ENCODE results near the gene CACNA1E. TPM values are rescaled to one million over a fixed set of nuclear protein-coding genes. Genes with fewer than 3 reads are reported as not detected.
"Not testable (repeated sequence)": the region's sequence is repeated elsewhere in the genome, so short reads cannot be mapped to it uniquely, and the experiment has no call there.

The CACNA1E gene
- total and polyA plus RNA-seq, 2 donors = 0.01 to 0.79 TPM

GRCh38 chr1:181514298-181515290 is 31.3 kb downstream of the CACNA1E start:
- no peak overlapping the region for H3K4me3 ChIP-seq (ENCODE audit: low read depth, low read length)
- no peak for DNase-seq (ENCODE audit: extremely low spot score)
- WGBS = 84% methylated on average over 4 of the region's 4 CpGs
- H3K4me1 ChIP-seq (ENCODE audit: insufficient read depth) = no peaks in the 10 kb centered on the region
- no peak overlapping the region for H3K27ac ChIP-seq (ENCODE audit: low read depth)
- H3K36me3 ChIP-seq (ENCODE audit: insufficient read depth) = no peaks in the 10 kb centered on the region

- Histone ChIP-seq H3K4me3 (ENCODE audit: low read depth, low read length) (no peak overlapping the region), H3K27ac (ENCODE audit: low read depth) (no peak overlapping the region), H3K36me3 (ENCODE audit: insufficient read depth) (no peaks in the 10 kb centered on the region), H3K4me1 (ENCODE audit: insufficient read depth) (no peaks in the 10 kb centered on the region)
- WGBS = 94% methylated on average over 4 of the region's 4 CpGs
- no peak for DNase-seq (ENCODE audit: extremely low spot score)
Measured at GRCh38 chr1:181516706-181517105, 33.4 kb downstream of the CACNA1E start.

DNA sequence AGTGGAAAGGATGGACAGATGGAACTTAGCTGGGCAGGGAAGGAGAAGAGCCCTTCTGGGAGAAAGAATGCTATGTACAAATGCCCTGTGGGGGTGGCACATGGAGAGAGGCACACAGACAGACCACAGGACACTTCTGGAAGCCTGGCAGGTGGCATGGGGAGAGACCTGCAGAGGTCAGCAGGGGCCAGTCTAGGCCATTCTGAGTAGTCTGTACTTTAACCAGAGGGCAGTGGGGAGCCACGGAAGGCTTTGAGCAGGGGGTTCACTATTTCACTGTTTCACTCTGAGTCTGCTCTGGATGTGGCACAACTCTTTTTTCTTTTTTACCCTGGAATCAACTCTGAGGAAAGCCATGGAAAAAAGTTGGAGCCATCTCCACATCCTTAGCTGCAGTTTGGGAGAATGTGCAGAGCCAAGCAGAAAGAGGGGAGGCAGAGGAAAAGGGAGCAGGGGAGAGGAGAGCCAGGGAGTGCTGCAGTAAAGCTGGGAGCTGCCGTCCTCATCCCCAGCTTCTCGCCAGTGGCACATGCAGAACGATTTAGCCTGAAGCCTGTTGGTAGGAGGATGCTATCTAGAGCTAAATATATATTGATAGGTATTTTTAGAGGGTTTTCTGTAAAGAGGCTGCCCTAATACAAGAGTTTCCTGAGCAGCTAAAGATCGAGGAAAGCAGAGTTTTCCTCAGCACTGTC is 34.0 kb downstream of the CACNA1E start:
- no peak for DNase-seq (ENCODE audit: extremely low spot score)
- WGBS = 52% methylated on average over 5 of the region's 5 CpGs
- H3K36me3 ChIP-seq (ENCODE audit: insufficient read depth) = no peaks in the 10 kb centered on the region
- H3K4me3 ChIP-seq (ENCODE audit: low read depth, low read length) = no peak overlapping the region
- H3K27ac ChIP-seq (ENCODE audit: low read depth) = no peak overlapping the region
- H3K4me1 ChIP-seq (ENCODE audit: insufficient read depth) = no peaks in the 10 kb centered on the region

- 59% methylated on average over 2 of the region's 2 CpGs for WGBS
- DNase-seq (ENCODE audit: extremely low spot score) = no peak
- no peak overlapping the region for H3K4me3 ChIP-seq (ENCODE audit: low read depth, low read length)
- H3K36me3 ChIP-seq (ENCODE audit: insufficient read depth) = no peaks in the 10 kb centered on the region
- no peak overlapping the region for H3K27ac ChIP-seq (ENCODE audit: low read depth)
- H3K4me1 ChIP-seq (ENCODE audit: insufficient read depth) = no peaks in the 10 kb centered on the region
Measured at GRCh38 chr1:181518152-181518551, 34.8 kb downstream of the CACNA1E start.

DNA sequence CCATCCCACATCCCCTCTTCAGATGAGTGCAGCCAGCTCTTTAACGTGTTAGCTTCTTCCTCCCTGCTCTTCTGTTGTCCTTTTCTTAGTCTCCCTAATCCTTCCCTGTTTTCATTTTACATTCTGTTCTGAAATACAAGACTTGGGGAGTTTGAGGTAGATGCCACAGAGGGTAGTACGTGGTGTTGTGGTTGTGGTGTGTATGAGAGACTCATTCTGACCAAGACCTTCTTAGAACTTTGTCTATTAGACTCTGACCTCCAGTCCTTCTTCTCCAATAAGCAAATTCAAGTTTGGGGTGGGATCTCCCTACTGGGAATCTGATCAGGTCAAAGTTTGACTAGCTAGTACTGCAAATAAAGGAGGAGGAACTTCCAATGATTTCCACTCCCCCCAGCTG is 39.5 kb downstream of the CACNA1E start:
- Histone ChIP-seq H3K4me3 (ENCODE audit: low read depth, low read length) (no peak overlapping the region), H3K36me3 (ENCODE audit: insufficient read depth) (no peaks in the 10 kb centered on the region), H3K27ac (ENCODE audit: low read depth) (no peak overlapping the region), H3K4me1 (ENCODE audit: insufficient read depth) (no peaks in the 10 kb centered on the region)
- DNase-seq (ENCODE audit: extremely low spot score) = no peak
- 59% methylated on average over 2 of the region's 2 CpGs for WGBS

GRCh38 chr1:181525104-181525721 is 41.9 kb downstream of the CACNA1E start:
- Histone ChIP-seq H3K4me3 (ENCODE audit: low read depth, low read length) (no peak overlapping the region), H3K4me1 (ENCODE audit: insufficient read depth) (no peaks in the 10 kb centered on the region), H3K27ac (ENCODE audit: low read depth) (no peak overlapping the region), H3K36me3 (ENCODE audit: insufficient read depth) (no peaks in the 10 kb centered on the region)
- no peak for DNase-seq (ENCODE audit: extremely low spot score)
- WGBS = 93% methylated on average over 1 of the region's 1 CpG

DNA sequence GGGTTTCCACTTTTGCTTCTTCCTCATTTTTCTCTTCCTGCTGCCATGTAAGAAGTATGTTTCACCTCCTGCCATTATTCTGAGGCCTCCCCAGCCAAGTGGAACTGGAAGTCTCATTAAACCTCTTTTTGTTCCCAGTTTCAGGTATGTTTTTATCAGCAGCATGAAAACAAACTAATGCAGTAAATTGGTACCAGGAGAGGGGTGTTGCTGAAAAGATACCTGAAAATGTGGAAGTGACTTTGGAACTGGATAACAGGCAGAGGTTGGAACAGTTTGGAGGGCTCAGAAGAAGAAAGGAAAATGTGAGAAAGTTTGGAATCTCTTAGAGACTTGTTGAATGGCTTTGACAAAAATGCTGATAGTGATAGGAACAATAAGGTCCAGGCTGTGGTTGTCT is 44.9 kb downstream of the CACNA1E start:
- not testable (repeated sequence) for H3K4me3 ChIP-seq (ENCODE audit: low read depth, low read length); DNase-seq (ENCODE audit: extremely low spot score); H3K36me3 ChIP-seq (ENCODE audit: insufficient read depth)

GRCh38 chr1:181531441-181531840 is 48.1 kb downstream of the CACNA1E start:
- Histone ChIP-seq H3K27ac (ENCODE audit: low read depth) (no peak overlapping the region), H3K36me3 (ENCODE audit: insufficient read depth) (no peaks in the 10 kb centered on the region), H3K4me3 (ENCODE audit: low read depth, low read length) (no peak overlapping the region), H3K4me1 (ENCODE audit: insufficient read depth) (no peaks in the 10 kb centered on the region)
- DNase-seq (ENCODE audit: extremely low spot score) = no peak
- WGBS = 94% methylated on average over 5 of the region's 5 CpGs

More for the DNA sequence above, 44.9 kb downstream of the CACNA1E start:
- H3K4me1 ChIP-seq (ENCODE audit: insufficient read depth); H3K27ac ChIP-seq (ENCODE audit: low read depth): not testable (repeated sequence)

DNA sequence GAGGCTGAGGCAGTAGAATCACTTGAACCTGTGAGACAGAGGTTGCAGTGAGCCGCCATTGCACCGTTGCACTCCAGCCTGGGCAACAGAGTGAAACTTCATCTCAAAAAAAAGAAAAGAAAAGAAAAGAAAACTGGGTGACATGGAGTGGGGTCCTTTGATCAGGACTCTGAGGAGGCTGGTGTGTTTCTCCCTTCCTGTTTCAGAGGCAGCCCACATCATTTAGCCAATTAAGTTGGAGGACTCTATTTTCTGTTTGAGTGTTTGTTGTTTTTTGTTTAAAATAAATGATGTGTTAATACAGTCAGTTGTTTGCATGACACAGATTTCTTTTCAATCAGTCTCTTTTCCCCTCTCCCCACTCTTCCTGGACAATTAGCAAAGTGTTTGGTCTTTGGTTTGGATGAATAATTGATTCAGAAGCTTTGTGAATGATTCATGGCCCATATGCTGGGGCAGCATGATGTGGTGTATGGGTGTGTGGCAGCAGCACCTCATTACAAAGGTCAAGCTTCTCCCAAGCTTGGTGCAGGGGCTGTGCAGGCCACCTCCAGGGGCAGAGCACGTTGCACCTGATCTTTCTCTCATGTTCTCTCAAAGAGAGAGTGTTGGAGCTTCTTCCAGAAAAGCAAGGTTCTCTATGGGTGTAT is 48.8 kb downstream of the CACNA1E start:
- 76% methylated on average over 3 of the region's 3 CpGs for WGBS
- no peaks in the 10 kb centered on the region for H3K4me1 ChIP-seq (ENCODE audit: insufficient read depth)
- no peak for DNase-seq (ENCODE audit: extremely low spot score)

DNA sequence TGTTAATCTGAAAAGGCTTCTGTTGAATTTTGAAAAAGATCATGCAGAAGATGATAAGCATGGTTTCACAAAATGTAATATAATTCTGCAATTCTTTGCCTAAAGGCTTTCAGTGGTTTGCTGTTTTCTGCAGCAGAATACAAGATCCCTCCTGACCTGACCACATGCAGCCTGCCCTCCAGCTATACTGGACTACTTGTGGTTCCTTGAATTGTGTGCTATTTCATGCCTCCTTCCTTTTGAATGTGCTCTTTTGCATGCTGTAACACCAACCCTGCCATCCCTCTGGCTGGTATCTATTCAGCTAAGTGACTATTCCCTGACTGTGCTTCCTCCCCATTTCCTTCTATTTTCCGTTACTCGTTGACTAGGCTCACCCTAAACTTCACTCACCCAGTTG is 55.5 kb downstream of the CACNA1E start:
- no peak for DNase-seq (ENCODE audit: extremely low spot score)
- 75% methylated on average over 2 of the region's 2 CpGs for WGBS
- H3K27ac ChIP-seq (ENCODE audit: low read depth) = no peak overlapping the region
- no peaks in the 10 kb centered on the region for H3K4me1 ChIP-seq (ENCODE audit: insufficient read depth)
- H3K4me3 ChIP-seq (ENCODE audit: low read depth, low read length) = no peak overlapping the region
- no peaks in the 10 kb centered on the region for H3K36me3 ChIP-seq (ENCODE audit: insufficient read depth)

More for the DNA sequence above, 48.8 kb downstream of the CACNA1E start:
- Histone ChIP-seq H3K4me3 (ENCODE audit: low read depth, low read length) (no peak overlapping the region), H3K27ac (ENCODE audit: low read depth) (no peak overlapping the region), H3K36me3 (ENCODE audit: insufficient read depth) (no peaks in the 10 kb centered on the region)

GRCh38 chr1:181541458-181541857 is 58.1 kb downstream of the CACNA1E start:
- Histone ChIP-seq H3K4me3 (ENCODE audit: low read depth, low read length) (no peak overlapping the region), H3K4me1 (ENCODE audit: insufficient read depth) (no peaks in the 10 kb centered on the region), H3K36me3 (ENCODE audit: insufficient read depth) (no peaks in the 10 kb centered on the region), H3K27ac (ENCODE audit: low read depth) (no peak overlapping the region)
- DNase-seq (ENCODE audit: extremely low spot score) = no peak
- 67% methylated on average over 5 of the region's 5 CpGs for WGBS

GRCh38 chr1:181541947-181542346 is 58.6 kb downstream of the CACNA1E start:
- Histone ChIP-seq H3K4me1 (ENCODE audit: insufficient read depth) (no peaks in the 10 kb centered on the region), H3K27ac (ENCODE audit: low read depth) (no peak overlapping the region), H3K4me3 (ENCODE audit: low read depth, low read length) (no peak overlapping the region), H3K36me3 (ENCODE audit: insufficient read depth) (no peaks in the 10 kb centered on the region)
- 64% methylated on average over 2 of the region's 2 CpGs for WGBS
- no peak for DNase-seq (ENCODE audit: extremely low spot score)

- not testable (repeated sequence) for H3K4me3 ChIP-seq (ENCODE audit: low read depth, low read length); DNase-seq (ENCODE audit: extremely low spot score); H3K36me3 ChIP-seq (ENCODE audit: insufficient read depth); H3K27ac ChIP-seq (ENCODE audit: low read depth); H3K4me1 ChIP-seq (ENCODE audit: insufficient read depth)
- WGBS = 71% methylated on average over 4 of the region's 4 CpGs
Measured at GRCh38 chr1:181542406-181542805, 59.1 kb downstream of the CACNA1E start.

Data from urinary bladder (tissue), 4 donors.